K562 (cell line): ENCODE results near the gene MED22. TPM values are rescaled to one million over a fixed set of nuclear protein-coding genes. Genes with fewer than 3 reads are reported as not detected.

Experiments used
- ATAC-seq: fragments of 200-7000 bp; cut with Tn5 transposase; 3 replicates; pipeline ENCODE4 v1.9.1; 2020; ENCODE audit warnings: moderate library complexity
- BruUV-seq: library from RNA; stranded (reverse); fragments of 400-500 nt; replicated peaks from 2 replicates; lab custom pipeline; 2021; lab: Mats Ljungman, UMichigan
- CTCF ChIA-PET: fragments of 300-600 bp; formaldehyde crosslinking; extraction: SDS; loops from one replicate; lab custom pipeline; 2021; ENCODE audit warnings: low intra/inter-chr PET ratio; lab: Yijun Ruan, JAX
- POLR2A ChIA-PET: fragments of 300-600, 350-650 bp; sonication (Branson Sonifier 250); formaldehyde crosslinking; extraction: SDS; loops from one replicate; lab custom pipeline; 2021; ENCODE audit warnings: antibody characterized with exemption, inconsistent platforms; lab: Yijun Ruan, JAX
- DNase-seq, 4 experiments: peaks; one replicate each; pipeline versions ENCODE4 v3.0.0 to v3.0.0-alpha.2; 2011 to 2018; ENCODE audit warnings: low spot score in 3 of 4, mixed read lengths in 3 of 4; ENCODE audit errors: extremely low read depth in 1 of 4
- FAIRE-seq: peaks from 2 replicates; lab custom pipeline; 2011; peaks lifted over from hg19 to GRCh38; lab: Jason Lieb, UNC
- H2AFZ ChIP-seq: 2 replicates; pipeline ENCODE4 v1.6.0; 2011; ENCODE audit warnings: low read depth, low read length, control low read depth, inconsistent platforms
- H3K27ac ChIP-seq: fragments of 200-600 bp; 3 replicates; pipeline ENCODE4 v1.8.0; 2011; ENCODE audit warnings: low read depth, mild to moderate bottlenecking, control low read depth, inconsistent platforms, low read length, moderate library complexity, mixed read lengths; ENCODE audit errors: extremely low read depth
- H3K27me3 ChIP-seq, 2 experiments: fragments of 300-600 bp in 1 of 2; 2 replicates in 1 of 2; 3 replicates in 1 of 2; pipeline versions ENCODE4 v1.6.0 to v1.8.0; 2011; ENCODE audit warnings: inconsistent platforms in 2 of 2, low read length in 2 of 2, mild to moderate bottlenecking in 1 of 2, mixed read lengths in 1 of 2, moderate library complexity in 1 of 2; ENCODE audit not compliant: control insufficient read depth in 2 of 2, insufficient read depth in 2 of 2
- H3K36me3 ChIP-seq: fragments of 300-600 bp; 3 replicates; pipeline ENCODE4 v1.8.0; 2011; ENCODE audit warnings: mild to moderate bottlenecking, low read length, inconsistent platforms; ENCODE audit not compliant: control insufficient read depth, insufficient read depth
- H3K4me1 ChIP-seq, 2 experiments: fragments of 200-600 bp in 1 of 2; replicated peaks in 1 of 2; 2 replicates in 1 of 2; 3 replicates in 1 of 2; pipeline versions ENCODE4 v1.5.1 to v1.8.0; 2011; ENCODE audit warnings: inconsistent platforms in 2 of 2, low read length in 2 of 2, mild to moderate bottlenecking in 1 of 2, mixed read lengths in 1 of 2, moderate library complexity in 1 of 2; ENCODE audit not compliant: control insufficient read depth in 2 of 2, insufficient read depth in 2 of 2
- H3K4me2 ChIP-seq: 2 replicates; pipeline ENCODE4 v1.6.1; 2011; ENCODE audit warnings: low read length, control low read depth, inconsistent platforms, mixed read lengths; ENCODE audit not compliant: insufficient read depth
- H3K4me3 ChIP-seq: fragments of 200-600 bp; sonication (generic), shearing (Covaris generic); 2 replicates; pipeline ENCODE4 v1.5.1; 2016; ENCODE audit warnings: control low read depth, inconsistent platforms
- H3K79me2 ChIP-seq: fragments of 200-600 bp; 3 replicates; pipeline ENCODE4 v1.8.0; 2011; ENCODE audit warnings: low read length, inconsistent platforms; ENCODE audit not compliant: control insufficient read depth, insufficient read depth
- H3K9ac ChIP-seq, 2 experiments: 2 replicates each; pipeline versions ENCODE4 v1.6.0 to v1.6.1; 2011; ENCODE audit warnings: low read depth in 2 of 2, low read length in 2 of 2, control low read depth in 1 of 2, inconsistent platforms in 1 of 2, mild to moderate bottlenecking in 1 of 2, mixed read lengths in 1 of 2; ENCODE audit not compliant: insufficient read depth in 1 of 2
- H3K9me1 ChIP-seq: one replicate; pipeline ENCODE4 v1.6.0; 2011; ENCODE audit warnings: inconsistent platforms, mild to moderate bottlenecking, low read length, moderate library complexity; ENCODE audit not compliant: control insufficient read depth, insufficient read depth
- H3K9me3 ChIP-seq: replicated peaks from 2 replicates; pipeline ENCODE4 v1.5.1; 2011; ENCODE audit warnings: low read depth, low read length, inconsistent platforms; ENCODE audit not compliant: control insufficient read depth, insufficient read depth
- H4K20me1 ChIP-seq: replicated peaks from 2 replicates; pipeline ENCODE4 v1.6.1; 2011; ENCODE audit warnings: low read length, inconsistent platforms, mixed read lengths; ENCODE audit not compliant: control insufficient read depth, insufficient read depth
- CC2D1A ChIP-seq: fragments of 450-650 bp; IDR thresholded peaks from 2 replicates; pipeline ENCODE4 v1.6.1; 2017; ENCODE audit warnings: mild to moderate bottlenecking
- GABPA ChIP-seq: fragments of 200-800 bp; sonication (Bioruptor generic); conservative IDR thresholded peaks from 2 replicates; pipeline ENCODE4 v1.6.1; 2016; ENCODE audit warnings: low read depth, missing genetic modification characterization, missing compliant biosample characterization
- GABPB2 ChIP-seq: fragments of 250-450 bp; sonication (Bioruptor Pico); conservative IDR thresholded peaks from 2 replicates; pipeline ENCODE4 v1.5.1; 2021; ENCODE audit warnings: mild to moderate bottlenecking
- KDM1A ChIP-seq, 2 experiments: fragments of 450-650 bp; IDR thresholded peaks; 2 replicates each; pipeline ENCODE4 v1.6.1; 2016; ENCODE audit warnings: mild to moderate bottlenecking in 2 of 2
- MEF2D ChIP-seq: conservative IDR thresholded peaks from 2 replicates; pipeline ENCODE4 v1.6.1; 2016; ENCODE audit warnings: low read depth, missing genetic modification characterization, missing compliant biosample characterization
- MXI1 ChIP-seq: IDR thresholded peaks from 2 replicates; pipeline ENCODE4 v1.6.1; 2011; ENCODE audit warnings: low read depth, mild to moderate bottlenecking, improper control_type of control experiment, low read length
- NRF1 ChIP-seq, 2 experiments: fragments of 450-650 bp; IDR thresholded peaks in 1 of 2; conservative IDR thresholded peaks in 1 of 2; 2 replicates each; pipeline ENCODE4 v1.6.1; 2014; ENCODE audit warnings: mild to moderate bottlenecking in 2 of 2
- SMAD4 ChIP-seq: fragments of 250-450 bp; sonication (Bioruptor Pico); conservative IDR thresholded peaks from 2 replicates; pipeline ENCODE4 v1.8.0; 2021; ENCODE audit warnings: inconsistent platforms, mild to moderate bottlenecking, moderate library complexity
- SMARCA5 ChIP-seq: fragments of 450-650 bp; IDR thresholded peaks from 2 replicates; pipeline ENCODE4 v1.6.1; 2016
- ZNF174 ChIP-seq: fragments of 250-450 bp; sonication (Bioruptor Pico); IDR thresholded peaks from 2 replicates; pipeline ENCODE4 v1.4.0; 2020; ENCODE audit warnings: mild to moderate bottlenecking
- ZNF263 ChIP-seq: sonication (generic); formaldehyde crosslinking; IDR thresholded peaks from 2 replicates; pipeline ENCODE4 v1.8.0; 2022; ENCODE audit warnings: mild to moderate bottlenecking, missing genetic modification reagents, borderline replicate concordance
- ZNF780A ChIP-seq: fragments of 250-450 bp; sonication (Bioruptor Pico); IDR thresholded peaks from 2 replicates; pipeline ENCODE4 v1.5.0; 2021; ENCODE audit warnings: mild to moderate bottlenecking
- WGBS: fragments of 100-300 bp; shearing (Covaris generic); methylation state at CpG from one replicate; pipeline ENCODE4 v1.1.6; 2016; ENCODE audit warnings: low coverage, mixed read lengths; ENCODE audit not compliant: insufficient coverage; ENCODE audit errors: missing lambda C conversion rate; 5-methylcytosine and 5-hydroxymethylcytosine counted together
- in situ Hi-C: fragments of 300-500 bp; cut with MboI; formaldehyde crosslinking; loops from 4 replicates; pipeline ENCODE4 v1.15.0; 2018; ENCODE audit warnings: inconsistent platforms, mixed read lengths
- intact Hi-C: fragments of 100-400 bp; cut with micrococcal nuclease; formaldehyde crosslinking; loops from 2 replicates; pipeline ENCODE4 v1.14.2; 2022
- polyA plus RNA-seq, 8 experiments: library from polyadenylated mRNA; depleted of rRNA in 4 of 8; stranded (reverse) in 5 of 8; unstranded in 3 of 8; fragments of >200 nt; fragmentation: Nextera tagmentation in 2 of 8; fragmentation: Illumina TruSeq in 1 of 8; extraction: Ambion mirVana in 2 of 8; extraction: Trizol in 1 of 8; gene quantifications; 2 replicates each; pipeline versions ENCODE4 v1.2.1 to v1.2.3, GENCODE V29; 2011 to 2014; ENCODE audit warnings: inconsistent platforms in 1 of 8, missing spikeins in 1 of 8
- total RNA-seq, 7 experiments: library from RNA; depleted of rRNA in 6 of 7; stranded (reverse); fragments of >200 nt in 6 of 7; fragmentation: Illumina TruSeq in 2 of 7; extraction: Trizol in 2 of 7; gene quantifications; 2 replicates each; pipeline versions ENCODE4 v1.2.1 to v1.2.3, GENCODE V29; 2011 to 2021; ENCODE audit warnings: low replicate concordance in 1 of 7
- TF ChIP-seq, protein P1 (sequence below): IDR thresholded peaks from 2 replicates; pipeline ENCODE4 v1.6.1; 2012; ENCODE audit warnings: low read depth, low read length, improper control_type of control experiment, borderline replicate concordance
- TF ChIP-seq, protein P2 (sequence below): fragments of 250-450 bp; sonication (Bioruptor Pico); IDR thresholded peaks from 2 replicates; pipeline ENCODE4 v1.4.0; 2020; ENCODE audit warnings: mild to moderate bottlenecking, moderate library complexity
- TF ChIP-seq, protein P3 (sequence below): fragments of 450-650 bp; formaldehyde crosslinking; IDR thresholded peaks from 2 replicates; pipeline ENCODE4 v1.4.0; 2020; ENCODE audit warnings: mild to moderate bottlenecking, moderate library complexity

Gene MED22
- total and polyA plus RNA-seq, 9 of the 15 experiments (the other 6 are each of a cell fraction or from before 2014, with no cell fraction given) = 0.73 to 35.6 (median 22.3) TPM

DNA sequence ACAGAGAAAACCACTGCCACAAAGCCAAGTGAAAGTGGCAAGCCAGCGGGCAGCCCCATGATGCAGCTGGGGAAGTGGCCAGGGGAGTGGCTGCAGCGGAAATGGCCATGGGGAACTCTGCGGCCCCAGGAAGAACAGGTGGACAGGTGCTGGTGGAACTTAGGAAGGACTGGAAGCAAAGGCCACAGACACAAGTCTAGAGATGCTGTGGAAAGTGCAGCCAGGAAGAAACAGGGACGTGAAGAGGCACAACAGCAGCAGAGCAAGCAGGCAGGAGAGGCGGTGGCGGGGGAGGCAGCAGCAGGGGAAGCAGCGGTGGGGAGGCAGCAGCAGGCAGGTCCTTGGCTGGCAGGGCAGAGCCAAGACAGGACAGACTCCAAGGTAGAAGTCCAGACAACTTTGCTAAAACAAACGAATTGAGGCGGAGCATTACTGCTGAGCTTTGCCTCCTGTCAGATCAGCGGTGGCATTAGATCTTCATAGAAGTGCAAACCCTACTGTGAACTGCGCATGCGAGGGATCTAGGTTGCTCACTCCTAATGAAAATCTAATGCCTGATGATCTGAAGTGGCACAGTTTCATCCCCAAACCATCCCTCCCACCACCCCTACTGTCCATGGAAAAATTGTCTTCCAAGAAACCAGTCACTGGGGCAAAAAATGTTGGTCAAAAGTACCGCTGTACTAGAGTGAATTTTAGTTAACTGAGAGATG, 23.8 kb downstream of the MED22 start (continued):
- TF ChIP-seq, protein P1, sequence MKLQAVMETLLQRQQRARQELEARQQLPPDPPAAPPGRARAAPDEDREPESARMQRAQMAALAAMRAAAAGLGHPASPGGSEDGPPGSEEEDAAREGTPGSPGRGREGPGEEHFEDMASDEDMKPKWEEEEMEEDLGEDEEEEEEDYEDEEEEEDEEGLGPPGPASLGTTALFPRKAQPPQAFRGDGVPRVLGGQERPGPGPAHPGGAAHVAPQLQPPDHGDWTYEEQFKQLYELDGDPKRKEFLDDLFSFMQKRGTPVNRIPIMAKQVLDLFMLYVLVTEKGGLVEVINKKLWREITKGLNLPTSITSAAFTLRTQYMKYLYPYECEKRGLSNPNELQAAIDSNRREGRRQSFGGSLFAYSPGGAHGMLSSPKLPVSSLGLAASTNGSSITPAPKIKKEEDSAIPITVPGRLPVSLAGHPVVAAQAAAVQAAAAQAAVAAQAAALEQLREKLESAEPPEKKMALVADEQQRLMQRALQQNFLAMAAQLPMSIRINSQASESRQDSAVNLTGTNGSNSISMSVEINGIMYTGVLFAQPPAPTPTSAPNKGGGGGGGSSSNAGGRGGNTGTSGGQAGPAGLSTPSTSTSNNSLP = no peak
- TF ChIP-seq NRF1 (conservative IDR thresholded peaks at IDR 0.05 in 1 of 2, IDR thresholded peaks at IDR 0.05 in 1 of 2) = peak; percentile 61 to 63

DNA sequence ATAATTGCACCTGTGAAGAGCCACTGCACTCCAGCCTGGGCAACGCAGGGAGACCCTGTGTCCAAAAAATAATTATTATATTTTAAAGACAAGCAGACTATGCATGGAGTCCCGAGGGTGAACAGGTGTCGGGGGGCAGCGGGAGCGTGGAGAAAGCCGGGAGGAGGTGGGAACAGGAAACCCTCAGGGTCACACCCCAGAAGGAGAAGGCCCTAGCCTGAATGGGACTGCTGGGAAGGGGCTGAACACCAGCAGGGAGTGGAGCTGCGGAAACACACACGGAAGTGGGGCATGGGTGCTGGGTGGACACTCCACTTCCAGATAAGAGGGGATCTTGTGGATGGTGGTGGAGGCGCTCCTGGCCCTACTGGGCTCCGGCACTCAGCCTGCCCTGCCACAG, 24.7 kb downstream of the MED22 start:
- ChIA-PET CTCF (no interaction called here), POLR2A (no interaction called here)
- Histone ChIP-seq H3K4me2 (no peak overlapping the region), H3K27me3 (peaks cover 0 to 8% of the 10 kb centered on the region in 2 experiments; a peak in 1 of 5 replicates), H3K79me2 (no peaks in the 10 kb centered on the region), H3K36me3 (no peaks in the 10 kb centered on the region), H3K4me3 (no peak overlapping the region), H3K9me1 (no peaks in the 10 kb centered on the region), H3K9ac (no peak overlapping the region), H3K4me1 (peaks cover 0 to 9% of the 10 kb centered on the region in 2 experiments; a peak in 2 of 5 replicates), H2AFZ (no peak overlapping the region), H3K27ac (no peak overlapping the region), H4K20me1 (no peaks in the 10 kb centered on the region), H3K9me3 (peaks cover 3% of the 10 kb centered on the region)
- WGBS = 20% methylated on average over 10 of the region's 10 CpGs
- intact Hi-C loops = loop anchor here (10.0 kb wide), 1 partner anchor 48 kb away; the partner anchor contains the start of gene ABO
- FAIRE-seq (no peak), DNase-seq (no peak), ATAC-seq (no peak)
- BruUV-seq = no TSS peak
- in situ Hi-C loops = no loop called here
- TF ChIP-seq KDM1A (IDR thresholded peaks at IDR 0.05) (no peak), CC2D1A (no peak), SMAD4 (CRISPR knock-in tag) (no peak), MXI1 (no peak), GABPA (tag) (no peak), ZNF174 (CRISPR knock-in tag) (no peak), ZNF263 (CRISPR knock-in tag) (no peak), GABPB2 (no peak), ZNF780A (CRISPR knock-in tag) (no peak), MEF2D (no peak), SMARCA5 (no peak)
- TF ChIP-seq, protein P2, sequence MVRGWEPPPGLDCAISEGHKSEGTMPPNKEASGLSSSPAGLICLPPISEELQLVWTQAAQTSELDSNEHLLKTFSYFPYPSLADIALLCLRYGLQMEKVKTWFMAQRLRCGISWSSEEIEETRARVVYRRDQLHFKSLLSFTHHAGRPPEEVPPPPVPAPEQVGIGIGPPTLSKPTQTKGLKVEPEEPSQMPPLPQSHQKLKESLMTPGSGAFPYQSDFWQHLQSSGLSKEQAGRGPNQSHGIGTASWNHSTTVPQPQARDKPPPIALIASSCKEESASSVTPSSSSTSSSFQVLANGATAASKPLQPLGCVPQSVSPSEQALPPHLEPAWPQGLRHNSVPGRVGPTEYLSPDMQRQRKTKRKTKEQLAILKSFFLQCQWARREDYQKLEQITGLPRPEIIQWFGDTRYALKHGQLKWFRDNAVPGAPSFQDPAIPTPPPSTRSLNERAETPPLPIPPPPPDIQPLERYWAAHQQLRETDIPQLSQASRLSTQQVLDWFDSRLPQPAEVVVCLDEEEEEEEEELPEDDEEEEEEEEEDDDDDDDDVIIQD = no peak
- TF ChIP-seq, protein P3, sequence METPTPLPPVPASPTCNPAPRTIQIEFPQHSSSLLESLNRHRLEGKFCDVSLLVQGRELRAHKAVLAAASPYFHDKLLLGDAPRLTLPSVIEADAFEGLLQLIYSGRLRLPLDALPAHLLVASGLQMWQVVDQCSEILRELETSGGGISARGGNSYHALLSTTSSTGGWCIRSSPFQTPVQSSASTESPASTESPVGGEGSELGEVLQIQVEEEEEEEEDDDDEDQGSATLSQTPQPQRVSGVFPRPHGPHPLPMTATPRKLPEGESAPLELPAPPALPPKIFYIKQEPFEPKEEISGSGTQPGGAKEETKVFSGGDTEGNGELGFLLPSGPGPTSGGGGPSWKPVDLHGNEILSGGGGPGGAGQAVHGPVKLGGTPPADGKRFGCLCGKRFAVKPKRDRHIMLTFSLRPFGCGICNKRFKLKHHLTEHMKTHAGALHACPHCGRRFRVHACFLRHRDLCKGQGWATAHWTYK (CRISPR knock-in tag) = no peak
